ENCODE measurements around the gene KICS2.

Gene KICS2

DNA sequence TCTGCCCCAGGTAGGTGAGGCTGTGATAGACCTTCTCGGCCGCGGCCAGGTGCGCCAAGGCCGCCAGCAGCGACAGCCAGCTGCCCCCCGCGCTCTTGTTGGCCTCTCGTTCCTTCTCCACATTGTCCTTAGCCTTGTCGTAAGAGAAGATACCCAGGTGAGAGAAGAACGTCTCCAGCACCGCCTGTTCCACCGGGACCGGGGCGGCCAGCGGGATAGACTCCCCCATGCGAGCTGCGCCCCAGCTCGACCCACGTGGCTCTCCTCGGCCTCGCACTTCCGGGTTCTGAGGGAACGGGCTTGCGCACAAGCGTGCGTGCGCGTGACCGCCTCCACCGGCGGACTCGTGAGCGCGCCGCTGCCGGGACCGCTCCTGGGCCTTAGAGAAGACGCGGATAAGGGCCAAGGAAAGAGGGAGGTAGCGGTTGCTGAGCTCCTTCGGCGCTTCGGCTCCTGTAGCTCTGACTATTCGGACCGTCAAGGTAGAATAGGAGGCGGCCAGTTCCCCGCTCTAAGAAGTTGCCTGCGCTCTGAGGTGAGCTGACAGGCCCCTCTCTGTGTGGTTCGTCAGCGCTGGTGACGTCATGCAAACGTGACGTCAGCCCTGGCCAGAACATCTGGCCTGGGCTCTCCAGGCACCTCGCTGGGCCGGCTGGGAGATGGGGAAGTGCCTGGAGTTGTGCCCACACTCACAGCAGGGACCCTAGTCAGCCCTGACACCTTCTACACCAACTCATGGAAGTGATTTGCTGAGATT lies at the start of gene KICS2:
Gene KICS2, minus strand, starts transcription at position 288 of the 757 bp plus-strand sequence. Its CDS starts 59 bp downstream, at position 229.
- no peaks in the 10 kb centered on the region for H3K36me3 ChIP-seq (ENCODE audit: control insufficient read depth in 1 of 2, insufficient read depth in 2 of 2, low read length in 2 of 2)
- peak within 1 kb of the TSS; percentile 83 to 86 for H3K4me3 ChIP-seq (ENCODE audit: low read depth in 1 of 2, low read length in 2 of 2)

DNA sequence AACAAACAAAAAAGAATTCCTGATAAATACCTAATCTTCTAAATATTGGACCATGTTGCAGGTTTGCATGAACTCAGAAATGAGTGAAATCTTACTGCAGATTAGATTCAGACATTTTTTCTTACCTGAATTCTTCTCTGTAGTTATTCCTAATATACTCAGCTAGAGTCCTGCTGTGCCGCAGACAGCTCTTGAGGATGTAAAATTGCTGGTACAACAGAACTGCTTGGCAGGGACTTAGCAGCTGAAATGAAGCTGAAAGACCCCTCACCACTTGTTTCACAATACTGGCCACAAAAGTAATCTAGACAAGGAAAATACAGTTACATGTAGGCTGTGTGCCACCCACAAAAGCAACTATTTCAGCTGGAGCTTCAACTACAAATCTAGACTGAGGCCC lies 48.3 kb upstream of the KICS2 start:
- H3K27ac ChIP-seq (ENCODE audit: low read length): no peak overlapping the region

More for the DNA sequence above, at the start of gene KICS2:
- H3K4me1 ChIP-seq (ENCODE audit: control insufficient read depth in 1 of 2, insufficient read depth in 2 of 2, low read length in 2 of 2): peaks cover 5 to 6% of the 10 kb centered on the region in 2 donors
- no peaks in the 10 kb centered on the region for H3K9me3 ChIP-seq (ENCODE audit: control insufficient read depth in 1 of 2, low read length in 2 of 2)
- H3K27ac ChIP-seq (ENCODE audit: low read length): peak within 1 kb of the TSS; percentile 94
- no peaks in the 10 kb centered on the region for H3K27me3 ChIP-seq (ENCODE audit: low read depth, low read length)

DNA sequence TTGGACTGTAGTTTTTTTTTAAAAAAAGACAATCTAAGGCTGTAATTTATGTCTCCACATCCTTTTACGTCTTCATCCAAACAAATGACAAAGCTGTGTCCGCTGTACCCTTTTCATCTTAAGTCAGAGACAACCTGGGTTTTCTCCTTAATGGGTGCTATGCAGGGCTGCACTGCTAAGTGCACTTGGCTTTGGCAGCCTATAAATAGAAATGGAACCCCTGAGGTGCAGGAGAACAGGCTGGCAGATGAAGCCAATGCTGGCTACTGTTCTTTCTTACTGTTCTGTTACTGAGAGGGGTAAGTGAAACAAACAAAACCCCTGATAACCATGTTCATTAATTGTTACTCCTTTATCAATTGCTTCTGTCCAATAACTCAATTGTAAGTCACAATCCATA lies 47.1 kb upstream of the KICS2 start:
- H3K4me1 ChIP-seq (ENCODE audit: control insufficient read depth in 1 of 2, insufficient read depth in 2 of 2, low read length in 2 of 2): no peaks in the 10 kb centered on the region
- no peak overlapping the region for H3K27ac ChIP-seq (ENCODE audit: low read length)
- no peak overlapping the region for H3K4me3 ChIP-seq (ENCODE audit: low read depth in 1 of 2, low read length in 2 of 2)
- no peaks in the 10 kb centered on the region for H3K36me3 ChIP-seq (ENCODE audit: control insufficient read depth in 1 of 2, insufficient read depth in 2 of 2, low read length in 2 of 2)
- H3K27me3 ChIP-seq (ENCODE audit: low read depth, low read length): no peaks in the 10 kb centered on the region
- no peaks in the 10 kb centered on the region for H3K9me3 ChIP-seq (ENCODE audit: control insufficient read depth in 1 of 2, low read length in 2 of 2)

More for the DNA sequence above, 48.3 kb upstream of the KICS2 start:
- H3K27me3 ChIP-seq (ENCODE audit: low read depth, low read length): no peaks in the 10 kb centered on the region
- H3K4me3 ChIP-seq (ENCODE audit: low read depth in 1 of 2, low read length in 2 of 2): no peak overlapping the region
- no peaks in the 10 kb centered on the region for H3K9me3 ChIP-seq (ENCODE audit: control insufficient read depth in 1 of 2, low read length in 2 of 2)
- H3K4me1 ChIP-seq (ENCODE audit: control insufficient read depth in 1 of 2, insufficient read depth in 2 of 2, low read length in 2 of 2): no peaks in the 10 kb centered on the region
- no peaks in the 10 kb centered on the region for H3K36me3 ChIP-seq (ENCODE audit: control insufficient read depth in 1 of 2, insufficient read depth in 2 of 2, low read length in 2 of 2)

DNA sequence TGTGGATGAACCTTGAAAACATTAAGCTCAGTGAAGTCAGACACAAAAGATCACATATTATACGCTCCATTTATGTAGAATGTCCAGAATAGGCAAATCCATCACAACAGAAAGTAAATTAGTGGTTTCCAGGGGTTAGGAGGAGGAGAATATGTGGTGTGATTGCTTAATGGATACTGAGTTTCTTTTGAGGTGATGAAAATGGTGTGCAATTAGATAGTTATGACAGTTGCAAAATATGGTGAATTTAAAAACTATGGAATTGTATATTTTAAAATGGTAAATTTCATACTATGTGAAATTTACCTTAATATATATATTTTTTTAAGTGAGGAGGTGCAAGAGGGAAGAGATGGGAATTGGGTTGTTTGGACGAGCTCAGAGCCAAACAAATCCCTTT lies 46.3 kb upstream of the KICS2 start:
- no peaks in the 10 kb centered on the region for H3K36me3 ChIP-seq (ENCODE audit: control insufficient read depth in 1 of 2, insufficient read depth in 2 of 2, low read length in 2 of 2)
- no peak overlapping the region for H3K27ac ChIP-seq (ENCODE audit: low read length)
- no peaks in the 10 kb centered on the region for H3K4me1 ChIP-seq (ENCODE audit: control insufficient read depth in 1 of 2, insufficient read depth in 2 of 2, low read length in 2 of 2)
- H3K27me3 ChIP-seq (ENCODE audit: low read depth, low read length): no peaks in the 10 kb centered on the region
- H3K4me3 ChIP-seq (ENCODE audit: low read depth in 1 of 2, low read length in 2 of 2): no peak overlapping the region
- no peaks in the 10 kb centered on the region for H3K9me3 ChIP-seq (ENCODE audit: control insufficient read depth in 1 of 2, low read length in 2 of 2)

DNA sequence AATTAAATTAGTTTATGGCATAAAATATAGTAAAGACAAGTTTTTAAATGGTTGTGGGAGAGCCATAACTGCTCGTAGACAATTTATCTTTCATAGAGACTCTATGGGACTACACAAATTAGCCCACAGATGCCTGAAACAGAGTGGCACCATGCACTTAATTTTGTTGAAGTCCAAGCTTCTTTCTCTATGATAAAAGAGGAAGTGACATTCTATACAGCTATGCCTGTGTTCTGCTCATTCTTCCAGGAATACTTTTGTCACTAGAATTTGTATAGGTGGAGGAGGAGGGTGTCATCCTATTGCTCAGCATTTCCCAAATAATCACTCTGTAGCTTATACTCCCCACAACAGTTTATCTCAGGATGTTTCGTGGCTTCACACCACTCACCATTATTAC lies 43.7 kb upstream of the KICS2 start:
- Histone ChIP-seq H3K9me3 (ENCODE audit: control insufficient read depth in 1 of 2, low read length in 2 of 2) (no peaks in the 10 kb centered on the region), H3K4me1 (ENCODE audit: control insufficient read depth in 1 of 2, insufficient read depth in 2 of 2, low read length in 2 of 2) (no peaks in the 10 kb centered on the region), H3K27ac (ENCODE audit: low read length) (no peak overlapping the region), H3K36me3 (ENCODE audit: control insufficient read depth in 1 of 2, insufficient read depth in 2 of 2, low read length in 2 of 2) (no peaks in the 10 kb centered on the region), H3K27me3 (ENCODE audit: low read depth, low read length) (no peaks in the 10 kb centered on the region), H3K4me3 (ENCODE audit: low read depth in 1 of 2, low read length in 2 of 2) (no peak overlapping the region)

DNA sequence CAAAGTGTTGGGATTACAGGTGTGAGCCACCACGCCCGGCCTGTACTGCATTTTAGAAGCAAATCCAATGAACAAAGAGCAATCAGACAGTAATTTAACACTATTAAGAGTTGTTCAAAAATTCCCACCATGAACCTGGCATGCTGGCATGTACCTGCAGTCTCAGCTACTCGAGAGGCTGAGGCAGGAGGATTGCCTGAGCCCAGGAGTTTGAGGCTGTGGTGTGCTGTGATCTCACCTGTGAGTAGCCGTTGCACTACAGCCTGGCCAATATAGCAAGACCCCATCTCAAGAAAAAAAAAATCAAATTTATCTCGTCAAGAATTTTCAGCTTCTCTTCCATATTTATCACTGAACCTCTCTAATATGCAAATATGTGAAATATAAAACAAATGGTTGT lies 39.7 kb upstream of the KICS2 start:
- Histone ChIP-seq H3K27me3 (ENCODE audit: low read depth, low read length) (no peaks in the 10 kb centered on the region), H3K9me3 (ENCODE audit: control insufficient read depth in 1 of 2, low read length in 2 of 2) (no peaks in the 10 kb centered on the region), H3K36me3 (ENCODE audit: control insufficient read depth in 1 of 2, insufficient read depth in 2 of 2, low read length in 2 of 2) (no peaks in the 10 kb centered on the region), H3K27ac (ENCODE audit: low read length) (no peak overlapping the region), H3K4me1 (ENCODE audit: control insufficient read depth in 1 of 2, insufficient read depth in 2 of 2, low read length in 2 of 2) (no peaks in the 10 kb centered on the region), H3K4me3 (ENCODE audit: low read depth in 1 of 2, low read length in 2 of 2) (no peak overlapping the region)

DNA sequence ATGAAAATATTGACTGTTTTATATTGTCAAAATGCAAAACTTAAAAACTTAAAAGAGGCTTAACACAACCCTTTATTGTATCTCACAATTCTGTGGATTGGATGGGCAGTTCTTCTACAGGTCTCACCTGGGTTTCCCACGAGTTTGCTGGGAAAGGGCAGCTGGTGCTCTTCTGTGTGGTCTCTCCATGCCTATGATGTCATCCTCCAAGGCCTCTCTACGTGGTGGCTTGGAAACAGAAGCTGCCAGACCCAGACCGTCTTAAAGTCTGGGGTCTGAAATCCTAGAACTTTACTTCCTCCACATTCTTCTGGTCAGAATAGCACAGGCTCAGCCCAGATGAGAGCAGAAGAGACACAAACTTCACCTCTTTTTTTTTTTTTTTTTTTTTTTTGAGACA lies 36.5 kb upstream of the KICS2 start:
- no peaks in the 10 kb centered on the region for H3K4me1 ChIP-seq (ENCODE audit: control insufficient read depth in 1 of 2, insufficient read depth in 2 of 2, low read length in 2 of 2)
- no peak overlapping the region for H3K27ac ChIP-seq (ENCODE audit: low read length)
- no peak overlapping the region for H3K4me3 ChIP-seq (ENCODE audit: low read depth in 1 of 2, low read length in 2 of 2)
- no peaks in the 10 kb centered on the region for H3K36me3 ChIP-seq (ENCODE audit: control insufficient read depth in 1 of 2, insufficient read depth in 2 of 2, low read length in 2 of 2)
- H3K9me3 ChIP-seq (ENCODE audit: control insufficient read depth in 1 of 2, low read length in 2 of 2): no peaks in the 10 kb centered on the region
- H3K27me3 ChIP-seq (ENCODE audit: low read depth, low read length): no peaks in the 10 kb centered on the region

DNA sequence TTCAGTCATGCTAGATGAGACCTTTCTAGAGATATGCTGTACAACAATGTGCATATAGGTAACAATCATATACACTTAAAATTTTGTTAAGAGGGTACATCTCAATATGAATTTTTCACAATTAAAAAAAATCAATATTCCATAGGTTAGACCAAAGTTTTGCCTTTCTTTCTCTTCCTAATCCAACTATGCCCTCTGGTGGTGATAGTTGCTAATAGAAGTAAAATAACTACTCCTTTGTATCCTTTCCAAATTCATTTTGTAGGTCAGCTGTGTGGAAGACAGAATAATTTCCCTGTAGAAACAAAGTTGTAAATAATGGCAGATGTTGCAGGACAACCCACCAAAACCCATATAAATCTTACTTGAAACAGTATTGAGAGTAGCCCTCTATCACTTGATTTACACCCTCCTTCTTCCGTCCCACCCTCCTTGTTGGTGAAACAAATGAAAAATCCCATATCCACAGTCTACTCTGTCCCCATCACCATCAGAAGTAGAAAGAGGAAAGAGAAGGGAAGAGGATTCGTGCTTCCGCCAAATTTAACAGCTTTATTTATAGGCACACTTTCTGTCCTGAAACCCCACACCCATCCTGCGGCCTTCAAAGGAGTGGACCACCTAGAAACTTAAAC lies 34.2 kb upstream of the KICS2 start:
- Histone ChIP-seq H3K4me1 (ENCODE audit: control insufficient read depth in 1 of 2, insufficient read depth in 2 of 2, low read length in 2 of 2) (peaks cover 0 to 4% of the 10 kb centered on the region in 2 donors), H3K27me3 (ENCODE audit: low read depth, low read length) (no peaks in the 10 kb centered on the region), H3K27ac (ENCODE audit: low read length) (no peak overlapping the region), H3K4me3 (ENCODE audit: low read depth in 1 of 2, low read length in 2 of 2) (no peak overlapping the region), H3K36me3 (ENCODE audit: control insufficient read depth in 1 of 2, insufficient read depth in 2 of 2, low read length in 2 of 2) (no peaks in the 10 kb centered on the region), H3K9me3 (ENCODE audit: control insufficient read depth in 1 of 2, low read length in 2 of 2) (no peaks in the 10 kb centered on the region)

DNA sequence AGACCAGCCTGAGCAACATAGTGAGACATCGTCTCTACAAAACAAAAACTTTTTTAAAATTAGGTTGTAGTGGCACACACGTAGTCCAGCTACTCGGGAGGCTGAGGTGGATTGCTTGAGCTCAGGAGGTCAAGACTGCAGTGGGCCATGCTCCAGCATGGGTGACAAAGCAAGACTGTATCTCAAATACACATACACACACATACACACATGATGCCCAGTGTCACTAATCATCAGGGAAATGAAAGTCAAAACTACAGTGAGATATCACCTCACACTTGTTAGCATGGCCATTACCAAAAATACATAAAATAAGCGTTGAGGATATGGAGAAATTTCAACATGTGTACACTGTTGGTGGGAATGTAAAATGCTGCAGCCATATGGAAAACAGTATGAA lies 33.2 kb upstream of the KICS2 start:
- no peaks in the 10 kb centered on the region for H3K27me3 ChIP-seq (ENCODE audit: low read depth, low read length)
- H3K4me3 ChIP-seq (ENCODE audit: low read depth in 1 of 2, low read length in 2 of 2): no peak overlapping the region
- H3K9me3 ChIP-seq (ENCODE audit: control insufficient read depth in 1 of 2, low read length in 2 of 2): no peaks in the 10 kb centered on the region
- no peaks in the 10 kb centered on the region for H3K36me3 ChIP-seq (ENCODE audit: control insufficient read depth in 1 of 2, insufficient read depth in 2 of 2, low read length in 2 of 2)
- H3K27ac ChIP-seq (ENCODE audit: low read length): no peak overlapping the region
- peaks cover 0 to 4% of the 10 kb centered on the region in 2 donors for H3K4me1 ChIP-seq (ENCODE audit: control insufficient read depth in 1 of 2, insufficient read depth in 2 of 2, low read length in 2 of 2)

DNA sequence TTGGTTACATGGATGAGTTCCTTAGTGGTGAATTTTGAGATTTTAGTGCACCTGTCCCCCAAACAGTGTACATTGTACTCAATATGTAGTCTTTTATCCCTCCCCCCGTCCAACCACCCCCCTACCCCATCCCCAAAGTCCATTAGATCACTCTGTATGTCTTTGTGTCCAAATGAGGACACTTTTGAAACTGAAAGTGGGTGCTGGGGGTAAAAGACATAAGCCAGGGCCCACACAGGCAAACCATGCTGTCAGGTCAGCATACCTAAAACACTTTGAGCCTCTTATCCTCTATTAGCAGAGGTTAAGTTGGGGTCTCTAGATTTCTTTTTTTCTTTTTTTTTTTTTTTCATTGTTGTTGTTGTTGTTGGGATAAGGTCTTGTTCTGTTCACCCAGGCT lies 31.3 kb upstream of the KICS2 start:
- peaks cover 0 to 4% of the 10 kb centered on the region in 2 donors for H3K4me1 ChIP-seq (ENCODE audit: control insufficient read depth in 1 of 2, insufficient read depth in 2 of 2, low read length in 2 of 2)
- no peaks in the 10 kb centered on the region for H3K36me3 ChIP-seq (ENCODE audit: control insufficient read depth in 1 of 2, insufficient read depth in 2 of 2, low read length in 2 of 2)
- no peaks in the 10 kb centered on the region for H3K9me3 ChIP-seq (ENCODE audit: control insufficient read depth in 1 of 2, low read length in 2 of 2)
- no peak overlapping the region for H3K4me3 ChIP-seq (ENCODE audit: low read depth in 1 of 2, low read length in 2 of 2)
- H3K27me3 ChIP-seq (ENCODE audit: low read depth, low read length): no peaks in the 10 kb centered on the region
- H3K27ac ChIP-seq (ENCODE audit: low read length): no peak overlapping the region

DNA sequence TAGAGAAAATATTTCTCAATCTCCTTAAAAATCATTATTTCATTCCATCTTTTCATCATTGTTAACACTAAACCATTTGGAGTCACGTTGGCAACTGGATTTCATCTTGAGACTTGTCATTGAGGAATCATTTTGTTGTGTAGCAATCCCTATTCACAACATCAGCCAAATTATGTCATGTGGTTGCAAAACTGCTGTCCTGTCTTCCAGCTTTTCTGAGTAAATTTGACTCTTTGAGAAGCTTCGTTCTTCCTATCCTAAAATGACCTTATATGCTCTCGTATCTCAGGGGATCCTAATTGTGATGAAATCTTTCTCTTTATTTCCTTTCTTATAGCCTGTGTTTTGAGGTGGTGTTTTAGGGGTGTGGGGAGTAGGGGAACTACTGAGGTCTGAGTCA lies 30.6 kb upstream of the KICS2 start:
- H3K36me3 ChIP-seq (ENCODE audit: control insufficient read depth in 1 of 2, insufficient read depth in 2 of 2, low read length in 2 of 2): no peaks in the 10 kb centered on the region
- peak overlapping the region; percentile 46 for H3K27ac ChIP-seq (ENCODE audit: low read length)
- no peaks in the 10 kb centered on the region for H3K9me3 ChIP-seq (ENCODE audit: control insufficient read depth in 1 of 2, low read length in 2 of 2)
- H3K4me3 ChIP-seq (ENCODE audit: low read depth in 1 of 2, low read length in 2 of 2): no peak overlapping the region
- H3K4me1 ChIP-seq (ENCODE audit: control insufficient read depth in 1 of 2, insufficient read depth in 2 of 2, low read length in 2 of 2): peaks cover 0 to 4% of the 10 kb centered on the region in 2 donors
- no peaks in the 10 kb centered on the region for H3K27me3 ChIP-seq (ENCODE audit: low read depth, low read length)

All from muscle layer of duodenum (tissue), 2 donors.